CD4-positive, alpha-beta T cell treated with Interleukin-17A for 1 hour (primary cell): ENCODE results near the gene GLI3.

Source experiments
- DNase-seq: peaks from one replicate; pipeline ENCODE4 v3.0.0-alpha.2; 2020

Gene GLI3

GRCh38 chr7:42235741-42236161 lies 1.3 kb downstream of the GLI3 start:
- no peak for DNase-seq

- DNase-seq, result no peak
Measured at GRCh38 chr7:42234736-42235135, 2.3 kb downstream of the GLI3 start.

- DNase-seq, result no peak
Measured at GRCh38 chr7:42233695-42234331, 3.2 kb downstream of the GLI3 start.

GRCh38 chr7:42233171-42233570 lies 3.8 kb downstream of the GLI3 start:
- no peak for DNase-seq

- DNase-seq, result no peak
Measured at GRCh38 chr7:42232275-42232674, 4.7 kb downstream of the GLI3 start.

- no peak for DNase-seq
Measured at GRCh38 chr7:42231043-42231787, 5.8 kb downstream of the GLI3 start.

GRCh38 chr7:42227936-42228591 lies 8.9 kb downstream of the GLI3 start:
- no peak for DNase-seq

- DNase-seq, result peak; percentile 11
Measured at GRCh38 chr7:42227541-42227935, 9.5 kb downstream of the GLI3 start.

- DNase-seq, result no peak
Measured at GRCh38 chr7:42227021-42227420, 10.0 kb downstream of the GLI3 start.

GRCh38 chr7:42226354-42226941 lies 10.6 kb downstream of the GLI3 start:
- no peak for DNase-seq

GRCh38 chr7:42224391-42225003 lies 12.5 kb downstream of the GLI3 start:
- DNase-seq, result no peak

GRCh38 chr7:42222891-42223290 lies 14.1 kb downstream of the GLI3 start:
- DNase-seq, result no peak

GRCh38 chr7:42222125-42222524 lies 14.9 kb downstream of the GLI3 start:
- DNase-seq, result no peak

- no peak for DNase-seq
Measured at GRCh38 chr7:42221304-42221703, 15.7 kb downstream of the GLI3 start.

- no peak for DNase-seq
Measured at GRCh38 chr7:42219447-42219846, 17.6 kb downstream of the GLI3 start.

- DNase-seq, result no peak
Measured at GRCh38 chr7:42218248-42218647, 18.8 kb downstream of the GLI3 start.

GRCh38 chr7:42217548-42217947 lies 19.5 kb downstream of the GLI3 start:
- no peak for DNase-seq

GRCh38 chr7:42217053-42217452 lies 20.0 kb downstream of the GLI3 start:
- no peak for DNase-seq

- DNase-seq, result no peak
Measured at GRCh38 chr7:42214060-42214679, 22.8 kb downstream of the GLI3 start.

- DNase-seq, result no peak
Measured at GRCh38 chr7:42213093-42213492, 23.9 kb downstream of the GLI3 start.

- DNase-seq, result no peak
Measured at GRCh38 chr7:42212541-42213090, 24.4 kb downstream of the GLI3 start.

GRCh38 chr7:42211938-42212337 lies 25.1 kb downstream of the GLI3 start:
- DNase-seq, result no peak

- DNase-seq, result no peak
Measured at GRCh38 chr7:42210779-42211178, 26.2 kb downstream of the GLI3 start.
